Motor neuron (in vitro differentiated cells): ENCODE results near the gene FRMPD4. TPM values are rescaled to one million over a fixed set of nuclear protein-coding genes. Genes with fewer than 3 reads are reported as not detected.

Source experiments
- ATAC-seq, 8 experiments: fragments of 200-7000 bp; cut with Tn5 transposase; replicated peaks in 6 of 8; 2 replicates each; pipeline ENCODE4 v1.8.0; 2021; ENCODE audit warnings: mild to moderate bottlenecking in 8 of 8, moderate library complexity in 8 of 8
- H3K27ac ChIP-seq, 2 donors: fragments of 250-450 bp; sonication (Bioruptor Pico); 2 replicates each; pipeline ENCODE4 v1.9.0; 2021; ENCODE audit warnings: antibody characterized with exemption in 2 of 2, mild to moderate bottlenecking in 2 of 2, moderate library complexity in 1 of 2
- H3K4me1 ChIP-seq, 2 donors: fragments of 250-450 bp; sonication (Bioruptor Pico); replicated peaks in 1 of 2; 2 replicates each; pipeline ENCODE4 v1.6.1; 2021; ENCODE audit warnings: antibody characterized with exemption in 2 of 2, mild to moderate bottlenecking in 2 of 2, moderate library complexity in 1 of 2
- H3K4me3 ChIP-seq, 5 donors: fragments of 250-450 bp; sonication (Bioruptor Pico); 2 replicates each; pipeline ENCODE4 v1.9.0; 2021; ENCODE audit warnings: antibody characterized with exemption in 5 of 5, mild to moderate bottlenecking in 5 of 5, moderate library complexity in 4 of 5
- WGBS, 10 experiments: fragments of 450-650 bp; shearing (Covaris generic); methylation state at CpG; one replicate each; pipeline ENCODE4 v1.0.0; 2022; 5-methylcytosine and 5-hydroxymethylcytosine counted together
- in situ Hi-C, 9 experiments: fragments of 400-800 bp; cut with MboI; loops; one replicate each; pipeline ENCODE4 v1.15.0; 2021; ENCODE audit warnings: low sequenced_read_pairs in 9 of 9, low pct_unique_long_range_greater_than_20kb in 2 of 9; ENCODE audit not compliant: unreplicated experiment in 9 of 9
- total RNA-seq, 8 experiments: library from RNA; unstranded; fragments of 300-600 nt; gene quantifications; 2 replicates each; pipeline versions ENCODE4 v1.2.3 to v1.2.4, GENCODE V29; 2022

FRMPD4 gene
- total RNA-seq, 8 experiments from 2014 or later, result 0.07 to 5.3 (median 2.3) TPM; not detected in 2

DNA sequence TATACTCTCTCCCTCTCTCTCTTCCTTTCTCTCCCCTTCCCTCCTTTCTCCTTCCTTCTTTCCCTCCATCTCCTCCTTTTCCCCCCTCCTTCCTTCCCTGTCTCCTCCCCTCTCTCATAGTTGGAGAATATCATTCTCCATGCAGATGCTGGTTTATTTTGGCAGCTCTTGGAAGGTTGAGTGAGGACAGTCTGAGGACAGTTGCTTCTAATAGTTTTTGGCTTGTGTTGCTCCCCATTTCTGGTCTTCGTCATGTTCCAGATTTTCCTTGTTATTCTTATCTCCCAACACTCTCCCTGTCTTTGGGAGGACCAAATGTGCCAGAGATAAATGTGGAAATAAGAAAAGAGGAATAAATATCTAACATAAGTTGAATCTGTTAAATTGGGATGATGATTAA, 263.0 kb downstream of the FRMPD4 start:
- no peak overlapping the region for H3K4me3 ChIP-seq
- 0 to 80% (median 20%) methylated on average over 1 of the region's 1 CpG; no CpG with 5 or more reads in 6 of the 10 experiments for WGBS, 10 experiments
- no peak for ATAC-seq
- H3K4me1 ChIP-seq, result no peaks in the 10 kb centered on the region
- no peak overlapping the region for H3K27ac ChIP-seq
- in situ Hi-C loops, result no loop called here

DNA sequence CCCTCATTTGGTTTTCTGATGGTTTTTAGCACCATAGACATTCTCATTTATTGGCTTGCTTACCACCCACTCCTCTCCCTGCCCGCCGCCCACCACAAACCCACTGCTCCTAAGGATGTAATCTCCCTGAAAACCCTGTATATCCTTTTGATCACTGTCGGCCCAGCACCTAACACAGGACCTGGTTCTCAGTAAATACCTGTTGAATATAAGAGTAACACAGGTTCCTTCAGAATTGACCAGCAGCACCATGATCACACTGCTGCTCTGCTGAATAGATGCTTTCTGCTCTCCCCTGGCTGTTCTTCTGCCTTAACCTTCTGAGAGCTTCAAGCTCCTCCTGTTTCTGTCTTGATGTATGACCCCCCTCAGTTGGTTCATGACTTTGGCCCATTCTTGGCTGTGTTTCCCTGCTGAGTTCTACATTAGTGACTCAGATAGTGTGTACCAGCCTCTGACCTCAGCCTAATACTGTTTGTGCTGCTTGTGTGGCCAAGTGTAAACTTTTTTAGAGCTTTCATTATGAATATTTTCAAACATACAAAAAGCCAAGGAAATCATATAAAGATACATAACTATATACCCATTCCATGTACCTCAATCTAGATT, 265.3 kb downstream of the FRMPD4 start:
- in situ Hi-C loops, result no loop called here
- no peak overlapping the region for H3K4me3 ChIP-seq
- ATAC-seq, result no peak
- 0 to 75% (median 74%) methylated on average over 1 to 3 of the region's 3 CpGs; no CpG with 5 or more reads in 7 of the 10 experiments for WGBS, 10 experiments
- no peaks in the 10 kb centered on the region for H3K4me1 ChIP-seq
- no peak overlapping the region for H3K27ac ChIP-seq

DNA sequence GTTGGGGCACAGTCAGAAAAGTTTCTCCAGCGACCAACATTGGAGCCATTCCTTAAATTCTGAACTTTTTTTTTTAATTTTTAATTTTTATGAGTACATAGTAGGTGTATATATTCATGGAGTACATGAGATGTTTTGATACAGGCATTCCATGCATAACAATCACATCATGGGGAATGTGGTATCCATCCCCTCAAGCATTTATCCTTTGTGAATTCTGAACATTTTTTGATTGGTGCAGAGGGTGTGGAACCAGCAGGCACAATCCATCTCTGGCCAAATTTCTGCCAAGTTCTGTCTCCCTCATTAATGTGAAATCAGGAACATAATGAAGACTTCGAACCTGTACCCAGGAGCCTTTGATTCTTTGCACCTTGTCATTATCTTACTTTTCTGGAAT, 267.0 kb downstream of the FRMPD4 start:
- in situ Hi-C loops, result no loop called here
- Histone ChIP-seq H3K27ac (no peak overlapping the region), H3K4me3 (no peak overlapping the region), H3K4me1 (no peaks in the 10 kb centered on the region)
- 6 to 75% (median 55%) methylated on average over 1 to 2 of the region's 2 CpGs; no CpG with 5 or more reads in 6 of the 10 experiments for WGBS, 10 experiments
- no peak for ATAC-seq

DNA sequence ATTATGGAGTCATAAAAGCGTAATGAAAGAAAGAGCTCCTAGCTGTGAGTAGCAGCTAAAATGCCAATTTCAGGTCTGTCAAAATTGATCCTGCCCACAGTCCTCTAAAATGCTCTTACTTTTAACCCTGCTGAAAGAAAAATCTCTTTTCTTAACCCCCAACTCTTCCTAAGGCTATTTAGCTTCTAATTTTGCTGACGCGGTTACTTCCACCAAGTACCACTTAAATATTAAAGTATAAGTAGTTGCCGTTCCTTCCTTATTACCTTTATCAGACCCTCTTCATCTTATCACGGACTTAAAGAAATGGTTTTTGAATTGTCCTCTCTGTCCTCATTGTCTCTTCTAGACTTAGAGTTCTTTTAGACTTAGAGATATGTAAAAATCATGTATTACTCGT, 272.2 kb downstream of the FRMPD4 start:
- in situ Hi-C loops, result no loop called here
- H3K27ac ChIP-seq, result no peak overlapping the region
- H3K4me1 ChIP-seq, result no peaks in the 10 kb centered on the region
- ATAC-seq, result no peak
- no peak overlapping the region for H3K4me3 ChIP-seq
- WGBS, 10 experiments, result 0 to 100% (median 83%) methylated on average over 1 to 6 of the region's 6 CpGs; no CpG with 5 or more reads in 3 of the 10 experiments

DNA sequence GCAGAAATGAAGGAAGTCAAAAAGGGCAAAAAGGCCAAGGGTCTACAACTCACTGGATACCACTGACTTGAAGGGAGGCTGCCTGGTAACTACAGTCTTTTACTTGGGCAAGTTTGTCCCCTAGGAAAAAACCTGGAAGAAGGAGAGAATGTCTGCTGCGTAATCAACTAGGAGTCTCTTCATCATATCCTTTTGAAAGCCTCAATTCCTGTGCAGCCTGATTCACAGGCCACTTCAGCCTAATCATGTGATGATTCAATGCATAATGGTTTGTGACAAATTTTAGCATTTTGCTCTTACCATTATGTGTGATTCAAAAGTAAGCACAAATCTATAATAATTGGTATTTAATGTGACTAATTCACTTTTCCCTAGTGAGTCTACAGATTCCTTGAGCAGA, 273.6 kb downstream of the FRMPD4 start:
- no peak for ATAC-seq
- in situ Hi-C loops, result no loop called here
- 0% methylated on average over 1 of the region's 1 CpG; no CpG with 5 or more reads in 9 of the 10 experiments for WGBS, 10 experiments
- H3K27ac ChIP-seq, result no peak overlapping the region
- H3K4me1 ChIP-seq, result no peaks in the 10 kb centered on the region
- no peak overlapping the region for H3K4me3 ChIP-seq

DNA sequence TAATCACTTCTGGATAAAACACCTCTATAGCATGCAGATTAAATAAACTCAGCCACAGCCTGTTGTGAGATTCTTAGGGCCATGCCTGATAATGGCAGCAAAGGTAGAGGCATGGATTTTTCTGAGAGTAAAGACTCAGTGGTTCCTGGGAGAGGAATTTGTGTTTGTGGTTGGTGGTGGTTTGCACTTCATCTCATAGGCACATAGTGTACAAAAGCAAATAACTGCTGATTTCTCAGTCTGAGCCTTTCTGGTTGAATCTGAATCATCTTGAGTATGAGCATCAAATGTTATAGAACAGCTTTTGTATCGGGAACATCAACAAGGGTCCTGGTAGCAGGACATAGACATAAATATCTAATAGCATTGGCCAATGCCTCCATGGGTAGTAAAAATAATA, 274.3 kb downstream of the FRMPD4 start:
- ATAC-seq, result no peak
- no peak overlapping the region for H3K4me3 ChIP-seq
- no peak overlapping the region for H3K27ac ChIP-seq
- in situ Hi-C loops, result no loop called here
- H3K4me1 ChIP-seq, result no peaks in the 10 kb centered on the region
- 86% methylated on average over 1 of the region's 1 CpG; no CpG with 5 or more reads in 9 of the 10 experiments for WGBS, 10 experiments

DNA sequence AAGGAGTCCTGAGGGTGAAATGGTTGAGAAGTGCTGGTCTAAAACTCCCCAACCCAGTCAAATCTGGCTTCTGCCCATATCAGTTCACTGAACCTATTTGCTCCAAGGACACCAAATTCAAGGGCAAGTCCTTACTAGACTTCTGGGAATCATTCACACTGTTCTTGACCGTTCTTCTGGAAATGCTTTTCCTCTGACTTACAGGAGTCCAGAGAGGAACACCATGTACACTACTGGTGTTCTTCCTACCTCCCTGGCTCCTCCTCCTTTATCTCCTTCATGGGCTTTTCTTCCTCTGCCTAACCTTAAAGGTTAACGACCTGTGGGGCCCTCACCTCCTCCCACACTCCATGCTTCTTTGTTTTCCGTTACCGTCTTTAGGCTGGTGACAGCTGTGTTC, 281.3 kb downstream of the FRMPD4 start:
- in situ Hi-C loops, result no loop called here
- no peak overlapping the region for H3K4me3 ChIP-seq
- H3K27ac ChIP-seq, result no peak overlapping the region
- ATAC-seq, result no peak
- no peaks in the 10 kb centered on the region for H3K4me1 ChIP-seq
- 34 to 100% (median 75%) methylated on average over 1 to 4 of the region's 4 CpGs; no CpG with 5 or more reads in 6 of the 10 experiments for whole genome bisulfite sequencing, 10 experiments

DNA sequence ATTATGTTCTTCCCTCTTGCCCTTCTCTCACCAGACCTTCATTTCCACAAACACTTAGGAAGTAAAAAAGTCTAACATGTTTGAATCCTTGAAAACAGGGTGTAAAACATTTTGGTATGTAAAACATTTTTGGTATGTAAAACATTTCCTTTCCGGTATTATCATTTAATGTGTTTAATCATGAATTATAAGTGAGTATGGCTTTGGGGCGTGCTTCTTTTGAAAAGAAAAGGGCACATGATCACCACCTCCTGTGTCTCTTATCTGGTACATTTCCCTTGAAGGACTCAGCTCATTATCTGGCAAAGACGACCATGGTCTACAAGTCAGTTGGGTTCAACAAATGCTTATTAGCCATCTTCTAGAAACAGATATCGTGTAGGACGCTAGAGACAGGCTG, 283.6 kb downstream of the FRMPD4 start:
- Histone ChIP-seq H3K4me1 (no peaks in the 10 kb centered on the region), H3K27ac (no peak overlapping the region), H3K4me3 (no peak overlapping the region)
- in situ Hi-C loops, result no loop called here
- WGBS, 10 experiments, result 0 to 92% (median 23%) methylated on average over 2 to 5 of the region's 5 CpGs; no CpG with 5 or more reads in 5 of the 10 experiments
- ATAC-seq, result no peak

DNA sequence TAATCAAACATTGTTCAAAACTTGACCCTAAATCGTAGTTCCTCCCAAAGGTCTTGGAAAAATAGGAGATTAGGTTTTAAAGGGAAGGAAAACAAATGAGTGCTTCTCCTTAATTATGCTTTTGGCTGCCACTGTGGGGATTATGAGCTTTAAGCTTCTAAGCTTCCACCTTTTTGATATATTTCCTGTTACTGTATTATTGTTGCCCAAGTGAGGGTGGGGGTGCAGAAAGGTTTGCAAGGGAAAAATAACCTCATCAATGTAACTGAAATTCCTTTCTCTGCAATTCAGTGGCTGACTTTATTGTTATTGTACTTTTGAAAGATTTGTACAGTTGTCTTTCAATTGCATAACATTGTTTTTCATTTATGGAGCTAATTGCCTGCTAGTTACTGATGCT, 285.1 kb downstream of the FRMPD4 start:
- 0 to 100% (median 50%) methylated on average over 1 of the region's 1 CpG; no CpG with 5 or more reads in 7 of the 10 experiments for WGBS, 10 experiments
- in situ Hi-C loops, result no loop called here
- no peaks in the 10 kb centered on the region for H3K4me1 ChIP-seq

DNA sequence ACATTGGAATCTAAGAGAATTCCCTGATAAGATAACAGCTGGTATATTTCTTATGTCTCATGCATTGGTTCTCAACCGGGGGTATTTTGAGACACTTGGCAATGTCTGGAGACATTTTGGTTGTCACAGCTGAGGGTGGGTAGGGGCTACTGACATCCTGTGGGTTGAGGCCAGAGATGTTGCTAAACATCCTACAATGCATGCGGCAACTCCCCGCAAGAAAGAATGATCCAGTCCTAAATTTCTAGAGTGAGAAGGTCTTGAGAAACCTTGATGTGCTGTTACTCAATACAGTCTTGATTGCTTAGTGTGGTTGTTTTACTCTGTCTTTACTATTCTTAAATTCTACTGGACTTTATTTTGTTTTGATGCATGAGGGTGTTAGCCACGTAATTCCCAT, 287.2 kb downstream of the FRMPD4 start:
- Histone ChIP-seq H3K27ac (no peak overlapping the region), H3K4me1 (no peaks in the 10 kb centered on the region), H3K4me3 (no peak overlapping the region)
- no peak for ATAC-seq
- 40 to 100% (median 85%) methylated on average over 1 to 4 of the region's 4 CpGs; no CpG with 5 or more reads in 5 of the 10 experiments for WGBS, 10 experiments
- in situ Hi-C loops, result no loop called here

More for the DNA sequence above, 285.1 kb downstream of the FRMPD4 start:
- H3K4me3 ChIP-seq, result no peak overlapping the region
- no peak for ATAC-seq
- no peak overlapping the region for H3K27ac ChIP-seq

DNA sequence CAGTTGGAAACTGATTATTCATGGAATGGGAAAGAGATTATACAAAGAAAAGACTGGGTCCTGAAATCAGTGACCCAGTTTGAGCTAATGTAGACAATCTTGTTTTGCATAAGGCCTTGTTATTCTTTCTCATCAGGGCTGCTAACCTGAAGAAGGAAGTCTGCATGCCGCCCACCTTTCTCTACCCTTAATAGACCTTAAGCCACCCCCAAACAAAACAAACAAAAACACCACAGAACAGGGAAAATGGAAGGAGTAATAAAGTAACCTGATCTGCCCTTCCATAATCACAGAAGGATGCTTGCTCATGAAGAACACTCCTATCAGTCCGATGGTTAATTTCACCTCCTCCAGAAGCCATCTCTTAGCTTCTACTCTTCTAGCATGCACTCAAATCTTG, 288.1 kb downstream of the FRMPD4 start:
- in situ Hi-C loops, result no loop called here
- 0 to 100% (median 82%) methylated on average over 1 of the region's 2 CpGs; no CpG with 5 or more reads in 6 of the 10 experiments for WGBS, 10 experiments
- H3K27ac ChIP-seq, result no peak overlapping the region
- no peak overlapping the region for H3K4me3 ChIP-seq
- no peak for ATAC-seq
- H3K4me1 ChIP-seq, result no peaks in the 10 kb centered on the region

DNA sequence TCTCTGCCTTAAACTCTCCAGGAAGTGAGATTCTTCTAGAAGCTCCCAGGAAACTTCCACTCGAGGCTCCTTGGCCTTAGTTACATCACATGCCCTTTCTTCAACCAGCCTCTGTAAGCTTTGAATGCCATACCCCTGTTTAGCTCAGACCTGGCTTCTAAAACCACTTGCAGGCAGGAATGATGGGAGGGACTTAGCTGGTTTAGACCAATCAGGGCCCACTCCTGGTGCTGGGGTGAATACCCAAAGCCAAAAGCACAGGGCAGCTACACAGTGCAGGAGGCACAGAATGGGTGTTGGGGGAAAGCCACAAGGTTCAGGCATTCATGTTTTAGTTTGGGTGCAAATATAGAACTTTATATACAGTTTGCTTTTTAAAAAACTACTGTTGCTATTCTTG, 296.2 kb downstream of the FRMPD4 start:
- H3K4me1 ChIP-seq, result no peaks in the 10 kb centered on the region
- no peak overlapping the region for H3K27ac ChIP-seq
- ATAC-seq, result no peak
- 60% methylated on average over 1 of the region's 1 CpG; no CpG with 5 or more reads in 9 of the 10 experiments for WGBS, 10 experiments
- H3K4me3 ChIP-seq, result no peak overlapping the region
- in situ Hi-C loops, result no loop called here

DNA sequence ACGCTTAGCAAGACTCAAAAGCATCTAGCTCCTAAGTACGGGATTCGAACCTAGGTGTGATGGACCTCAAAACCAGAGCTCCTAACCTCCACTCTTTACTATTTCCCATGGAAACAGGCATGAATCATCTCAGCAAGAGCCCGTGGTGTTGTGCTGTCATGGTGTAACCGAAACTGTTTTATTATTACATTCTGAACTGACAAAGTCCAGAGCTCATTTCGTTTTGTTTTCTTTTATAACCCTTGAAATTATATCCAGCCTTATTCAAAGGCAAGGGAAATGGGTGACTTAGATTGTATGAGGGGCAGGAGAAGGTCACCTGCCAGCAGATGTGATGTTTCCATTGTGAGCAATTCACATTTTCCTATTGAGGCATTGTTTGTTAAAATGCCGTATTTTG, 301.1 kb downstream of the FRMPD4 start:
- Histone ChIP-seq H3K4me1 (no peaks in the 10 kb centered on the region), H3K27ac (no peak overlapping the region), H3K4me3 (no peak overlapping the region)
- no peak for ATAC-seq
- in situ Hi-C loops, result no loop called here
- WGBS, 10 experiments, result 0 to 40% (median 22%) methylated on average over 1 to 7 of the region's 7 CpGs; no CpG with 5 or more reads in 5 of the 10 experiments

DNA sequence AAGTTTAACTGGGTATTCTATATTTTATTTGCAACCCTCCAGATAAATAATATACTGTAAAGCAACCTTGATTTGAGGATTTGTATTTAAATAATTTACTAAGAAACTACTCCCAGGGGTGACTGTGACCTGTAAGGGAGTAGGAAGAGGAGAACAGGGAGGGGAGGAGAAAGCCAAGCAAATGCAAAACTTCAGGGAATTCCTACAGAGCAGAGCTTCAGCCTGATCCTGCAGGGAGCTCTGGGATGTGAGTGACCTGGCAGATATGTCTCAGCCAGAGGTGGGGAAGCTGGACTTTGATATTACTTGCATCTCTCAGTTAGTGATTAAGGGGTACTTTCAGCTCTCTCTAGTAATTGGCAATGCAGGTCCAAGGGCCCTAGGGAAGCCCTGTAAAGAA, 302.0 kb downstream of the FRMPD4 start:
- Histone ChIP-seq H3K27ac (no peak overlapping the region), H3K4me1 (no peaks in the 10 kb centered on the region), H3K4me3 (no peak overlapping the region)
- in situ Hi-C loops, result no loop called here
- ATAC-seq, result no peak
